ENCODE data around the gene FLAD1. TPM values are rescaled to one million over a fixed set of nuclear protein-coding genes. Genes with fewer than 3 reads are reported as not detected.

Gene FLAD1
- total and polyA plus RNA-seq, 2 of the 4 experiments (the other 2 are of a cell fraction) = 26.3 to 37.3 TPM

GRCh38 chr1:155006601-155007101 lies 23.5 kb downstream of the FLAD1 start (continued):
- TF ChIP-seq RCOR1 (IDR thresholded peaks at IDR 0.05; ENCODE audit: insufficient replicate concordance, low read length) (no peak), RFX5 (IDR thresholded peaks at IDR 0.05; ENCODE audit: low read depth, low read length) (no peak), NFE2L2 (IDR thresholded peaks at IDR 0.05; ENCODE audit: low read depth, low read length) (no peak), POLR2A (IDR thresholded peaks at IDR 0.05; ENCODE audit: low read depth, low read length) (no peak), MAZ (IDR thresholded peaks at IDR 0.05; ENCODE audit: borderline replicate concordance, low read depth, low read length) (no peak), MXI1 (IDR thresholded peaks at IDR 0.05; ENCODE audit: borderline replicate concordance, low read depth, low read length) (no peak)

- ChIA-PET POLR2A (ENCODE audit: unreplicated experiment) (interaction anchor here (0.6 kb wide), 1 partner anchor 11 kb away, joined by 14 read pairs; no protein-coding TSS in a partner anchor), CTCF (interaction anchor here (1.1 kb wide), 1 partner anchor 10 kb away, joined by 4 read pairs; no protein-coding TSS in a partner anchor)
- Histone ChIP-seq H2BK5ac (ENCODE audit: low read depth, low read length, poor library complexity, severe bottlenecking) (no peak overlapping the region), H3K9me1 (ENCODE audit: insufficient read depth, low read length) (peaks cover 12% of the 10 kb centered on the region), H2AK5ac (ENCODE audit: low read depth, low read length) (no peak overlapping the region), H3K4me3 (ENCODE audit: insufficient read depth, low read depth, low read length) (no peak overlapping the region), H4K20me1 (ENCODE audit: insufficient read depth, low read length) (peaks cover 11% of the 10 kb centered on the region), H2AFZ (replicated peaks; ENCODE audit: low read length, poor library complexity) (no peak overlapping the region), H3K4me2 (ENCODE audit: low read depth, low read length) (no peak overlapping the region), H2BK120ac (ENCODE audit: low read depth, low read length) (no peak overlapping the region), H3K27me3 (ENCODE audit: control insufficient read depth, insufficient read depth, low read length) (no peaks in the 10 kb centered on the region), H3K56ac (ENCODE audit: extremely low read depth, insufficient read depth, low read length) (no peak overlapping the region), H3K14ac (replicated peaks; ENCODE audit: low read depth, low read length) (no peak overlapping the region), H3K9me3 (ENCODE audit: control insufficient read depth, insufficient read depth, low read length) (no peaks in the 10 kb centered on the region), H3K23ac (ENCODE audit: low read depth, low read length) (no peak overlapping the region), H2BK15ac (ENCODE audit: low read depth, low read length) (no peak overlapping the region), H3K4ac (ENCODE audit: low read depth, low read length) (no peak overlapping the region), H2BK20ac (ENCODE audit: low read depth, low read length) (no peak overlapping the region), H3K79me1 (ENCODE audit: low read depth in 1 of 2, low read length in 2 of 2) (peaks cover 14 to 59% of the 10 kb centered on the region in 2 experiments), H4K8ac (ENCODE audit: low read depth in 2 of 2, low read length in 2 of 2) (no peak overlapping the region), H3K36me3 (ENCODE audit: control insufficient read depth, insufficient read depth, low read length) (peaks cover 2% of the 10 kb centered on the region), H4K91ac (ENCODE audit: insufficient read depth, low read depth, low read length) (no peak overlapping the region), H3K4me1 (ENCODE audit: control insufficient read depth, insufficient read depth, low read length) (peaks cover 15% of the 10 kb centered on the region), H3K9ac (ENCODE audit: low read depth, low read length) (no peak overlapping the region), H3K18ac (ENCODE audit: low read depth, low read length) (no peak overlapping the region), H4K5ac (ENCODE audit: low read depth, low read length) (no peak overlapping the region), H2AK9ac (replicated peaks; ENCODE audit: low read depth, low read length, poor library complexity) (no peak overlapping the region), H3K27ac (ENCODE audit: insufficient read depth, low read length) (no peak overlapping the region)
- ATAC-seq (ENCODE audit: low read depth) (no peak), DNase-seq (no peak)
- in situ Hi-C loops (cut with MboI; ENCODE audit: low sequenced_read_pairs) = no loop called here
- BruUV-seq (replicated peaks) = no TSS peak
- no CpG with 5 or more reads among the region's 6 CpGs for WGBS, 2 experiments (ENCODE audit: extremely low coverage in 2 of 2, insufficient read length in 1 of 2)
- dilution Hi-C loops (cut with HindIII; ENCODE audit: low sequenced_read_pairs, unreplicated experiment) = no loop called here
- intact Hi-C loops (cut with micrococcal nuclease) = no loop called here
- TF ChIP-seq USF2 (IDR thresholded peaks at IDR 0.05; ENCODE audit: low read depth, low read length) = no peak
- TF ChIP-seq POLR2A (IDR thresholded peaks at IDR 0.05; ENCODE audit: low read depth, low read length) = no peak
- TF ChIP-seq FOS (IDR thresholded peaks at IDR 0.05; ENCODE audit: low read depth, low read length) = no peak
- no peak for TF ChIP-seq SMC3 (IDR thresholded peaks at IDR 0.05; ENCODE audit: low read depth, low read length)
- TF ChIP-seq, protein P1, sequence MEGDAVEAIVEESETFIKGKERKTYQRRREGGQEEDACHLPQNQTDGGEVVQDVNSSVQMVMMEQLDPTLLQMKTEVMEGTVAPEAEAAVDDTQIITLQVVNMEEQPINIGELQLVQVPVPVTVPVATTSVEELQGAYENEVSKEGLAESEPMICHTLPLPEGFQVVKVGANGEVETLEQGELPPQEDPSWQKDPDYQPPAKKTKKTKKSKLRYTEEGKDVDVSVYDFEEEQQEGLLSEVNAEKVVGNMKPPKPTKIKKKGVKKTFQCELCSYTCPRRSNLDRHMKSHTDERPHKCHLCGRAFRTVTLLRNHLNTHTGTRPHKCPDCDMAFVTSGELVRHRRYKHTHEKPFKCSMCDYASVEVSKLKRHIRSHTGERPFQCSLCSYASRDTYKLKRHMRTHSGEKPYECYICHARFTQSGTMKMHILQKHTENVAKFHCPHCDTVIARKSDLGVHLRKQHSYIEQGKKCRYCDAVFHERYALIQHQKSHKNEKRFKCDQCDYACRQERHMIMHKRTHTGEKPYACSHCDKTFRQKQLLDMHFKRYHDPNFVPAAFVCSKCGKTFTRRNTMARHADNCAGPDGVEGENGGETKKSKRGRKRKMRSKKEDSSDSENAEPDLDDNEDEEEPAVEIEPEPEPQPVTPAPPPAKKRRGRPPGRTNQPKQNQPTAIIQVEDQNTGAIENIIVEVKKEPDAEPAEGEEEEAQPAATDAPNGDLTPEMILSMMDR (conservative IDR thresholded peaks at IDR 0.05; ENCODE audit: low read depth, low read length) = no peak
- no peak for TF ChIP-seq CEBPB (IDR thresholded peaks at IDR 0.05; ENCODE audit: low read depth, low read length)
- no peak for TF ChIP-seq CHD1 (IDR thresholded peaks at IDR 0.05; ENCODE audit: low read depth, low read length)
- no peak for TF ChIP-seq BHLHE40 (IDR thresholded peaks at IDR 0.05; ENCODE audit: low read depth, low read length)
- TF ChIP-seq RAD21 (IDR thresholded peaks at IDR 0.05; ENCODE audit: low read length) = no peak
- TF ChIP-seq MXI1 (IDR thresholded peaks at IDR 0.05; ENCODE audit: borderline replicate concordance, low read depth, low read length) = no peak
- TF ChIP-seq MAFK (IDR thresholded peaks at IDR 0.05; ENCODE audit: low read depth, low read length) = no peak
- no peak for TF ChIP-seq RFX5 (IDR thresholded peaks at IDR 0.05; ENCODE audit: low read depth, low read length)
- no peak for TF ChIP-seq NFE2L2 (IDR thresholded peaks at IDR 0.05; ENCODE audit: low read depth, low read length)
Measured at GRCh38 chr1:155007251-155007828, 24.2 kb downstream of the FLAD1 start.
